Measurements from ENCODE around the gene GBA3. TPM values are rescaled to one million over a fixed set of nuclear protein-coding genes. Genes with fewer than 3 reads are reported as not detected.

Gene GBA3
- total and polyA plus RNA-seq, 2 experiments from 2014 or later: not detected

- Mint-ChIP-seq H3K4me1 (peaks cover 15% of the 10 kb centered on the region), H3K27me3 (ENCODE audit: insufficient read depth, low read depth, poor library complexity) (peaks cover 1% of the 10 kb centered on the region), H3K9me3 (no peaks in the 10 kb centered on the region), H3K36me3 (ENCODE audit: low read depth) (no peaks in the 10 kb centered on the region), H3K27ac (no peak overlapping the region), H3K4me3 (no peak overlapping the region)
- Histone ChIP-seq H3K36me3 (ENCODE audit: insufficient read depth) (no peaks in the 10 kb centered on the region), H2AFZ (no peak overlapping the region), H3K4me1 (ENCODE audit: insufficient read depth) (peaks cover 15% of the 10 kb centered on the region), H3F3A (replicated peaks; ENCODE audit: low read depth) (no peaks in the 10 kb centered on the region), H3K79me2 (replicated peaks; ENCODE audit: insufficient read depth) (no peaks in the 10 kb centered on the region), H3K4me3 (no peak overlapping the region), H3K9me2 (ENCODE audit: insufficient read depth) (no peaks in the 10 kb centered on the region), H3K27ac (ENCODE audit: low read depth) (no peak overlapping the region), H3K27me3 (ENCODE audit: insufficient read depth) (no peaks in the 10 kb centered on the region), H4K20me1 (replicated peaks; ENCODE audit: insufficient read depth) (no peaks in the 10 kb centered on the region), H3K4me2 (no peak overlapping the region)
- no peak for DNase-seq (ENCODE audit: low spot score)
- TF ChIP-seq EZH2 (IDR thresholded peaks at IDR 0.05; ENCODE audit: low read depth, unreplicated experiment): no peak
- TF ChIP-seq CREB1 (CRISPR knock-in tag; IDR thresholded peaks at IDR 0.05; ENCODE audit: low read depth): no peak
- no peak for TF ChIP-seq REST (IDR thresholded peaks at IDR 0.05; ENCODE audit: unreplicated experiment)
- TF ChIP-seq POLR2AphosphoS5 (IDR thresholded peaks at IDR 0.05; ENCODE audit: low read depth): no peak
- TF ChIP-seq STAT1 (IDR thresholded peaks at IDR 0.05; ENCODE audit: unreplicated experiment): no peak
- no peak for TF ChIP-seq ZNF331 (CRISPR knock-in tag; IDR thresholded peaks at IDR 0.05; ENCODE audit: low read depth)
- no peak for TF ChIP-seq NANOG (IDR thresholded peaks at IDR 0.05; ENCODE audit: borderline replicate concordance)
- TF ChIP-seq EZH2phosphoT487 (IDR thresholded peaks at IDR 0.05; ENCODE audit: unreplicated experiment): no peak
- ATAC-seq: no peak
Observed at GRCh38 chr4:22674700-22675099, 18.0 kb upstream of the GBA3 start.

DNA sequence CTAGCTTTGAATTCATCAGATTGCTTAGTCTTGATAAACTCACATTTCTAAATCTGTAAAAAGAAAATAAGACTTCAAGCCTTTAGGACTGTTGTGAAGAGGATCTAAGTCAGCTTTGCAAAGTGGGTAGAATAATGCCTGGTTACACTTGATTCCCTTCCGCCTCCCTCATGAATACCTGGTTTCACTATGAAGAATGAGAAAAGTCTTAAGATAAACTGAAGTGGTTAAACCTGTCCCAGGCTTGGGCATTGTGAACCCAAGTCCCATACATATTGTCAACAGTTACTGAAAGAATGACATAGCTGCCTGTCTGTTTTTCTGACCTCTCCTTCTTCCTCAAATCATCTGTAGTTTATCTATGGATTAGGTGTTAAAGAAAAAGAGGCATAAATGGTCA is 16.7 kb upstream of the GBA3 start:
- Histone ChIP-seq H3K4me1 (ENCODE audit: insufficient read depth) (peaks cover 15% of the 10 kb centered on the region), H4K20me1 (replicated peaks; ENCODE audit: insufficient read depth) (no peaks in the 10 kb centered on the region), H3K4me3 (no peak overlapping the region), H3K4me2 (no peak overlapping the region), H3K36me3 (ENCODE audit: insufficient read depth) (no peaks in the 10 kb centered on the region), H2AFZ (peak overlapping the region; percentile 0; the same call in 1 of the 2 replicates), H3K27ac (ENCODE audit: low read depth) (no peak overlapping the region), H3F3A (replicated peaks; ENCODE audit: low read depth) (no peaks in the 10 kb centered on the region), H3K27me3 (ENCODE audit: insufficient read depth) (no peaks in the 10 kb centered on the region), H3K9me2 (ENCODE audit: insufficient read depth) (no peaks in the 10 kb centered on the region), H3K79me2 (replicated peaks; ENCODE audit: insufficient read depth) (no peaks in the 10 kb centered on the region)
- H3K4me1 Mint-ChIP-seq: peaks cover 15% of the 10 kb centered on the region
- H3K4me3 Mint-ChIP-seq: no peak overlapping the region
- ATAC-seq (no peak), DNase-seq (ENCODE audit: low spot score) (no peak)
- TF ChIP-seq ZNF331 (CRISPR knock-in tag; IDR thresholded peaks at IDR 0.05; ENCODE audit: low read depth) (no peak), EZH2 (IDR thresholded peaks at IDR 0.05; ENCODE audit: low read depth, unreplicated experiment) (no peak), NANOG (IDR thresholded peaks at IDR 0.05; ENCODE audit: borderline replicate concordance) (no peak), JUNB (IDR thresholded peaks at IDR 0.05; ENCODE audit: unreplicated experiment) (no peak)
- TF ChIP-seq, protein P1, sequence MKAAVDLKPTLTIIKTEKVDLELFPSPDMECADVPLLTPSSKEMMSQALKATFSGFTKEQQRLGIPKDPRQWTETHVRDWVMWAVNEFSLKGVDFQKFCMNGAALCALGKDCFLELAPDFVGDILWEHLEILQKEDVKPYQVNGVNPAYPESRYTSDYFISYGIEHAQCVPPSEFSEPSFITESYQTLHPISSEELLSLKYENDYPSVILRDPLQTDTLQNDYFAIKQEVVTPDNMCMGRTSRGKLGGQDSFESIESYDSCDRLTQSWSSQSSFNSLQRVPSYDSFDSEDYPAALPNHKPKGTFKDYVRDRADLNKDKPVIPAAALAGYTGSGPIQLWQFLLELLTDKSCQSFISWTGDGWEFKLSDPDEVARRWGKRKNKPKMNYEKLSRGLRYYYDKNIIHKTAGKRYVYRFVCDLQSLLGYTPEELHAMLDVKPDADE (IDR thresholded peaks at IDR 0.05): no peak
- H3K27me3 Mint-ChIP-seq (ENCODE audit: insufficient read depth, low read depth, poor library complexity): peaks cover 1% of the 10 kb centered on the region
- no peaks in the 10 kb centered on the region for H3K36me3 Mint-ChIP-seq (ENCODE audit: low read depth)
- no peak overlapping the region for H3K27ac Mint-ChIP-seq
- H3K9me3 Mint-ChIP-seq: no peaks in the 10 kb centered on the region
